Measurements from ENCODE around the gene CPT1B.
A peak's percentile ranks its signal among the peaks of the same experiment; 100 is the strongest.

CPT1B gene

GRCh38 chr22:50585781-50586180, 7.6 kb upstream of the CPT1B start:
- no peak for DNase-seq (ENCODE audit: low spot score)

GRCh38 chr22:50585238-50585637, 7.0 kb upstream of the CPT1B start:
- DNase-seq (ENCODE audit: low spot score): no peak

GRCh38 chr22:50584106-50585096, 6.2 kb upstream of the CPT1B start:
- no peak for DNase-seq (ENCODE audit: low spot score)

- DNase-seq (ENCODE audit: low spot score): no peak
Observed at GRCh38 chr22:50583294-50583861, 5.2 kb upstream of the CPT1B start.

- peak; percentile 99 for DNase-seq (ENCODE audit: low spot score)
Observed at GRCh38 chr22:50582493-50583293, 4.5 kb upstream of the CPT1B start, which contains the start of gene CHKB. Gene CHKB, minus strand, starts transcription at chr22:50582849. Its CDS starts 68 bp downstream, at chr22:50582781.

DNA sequence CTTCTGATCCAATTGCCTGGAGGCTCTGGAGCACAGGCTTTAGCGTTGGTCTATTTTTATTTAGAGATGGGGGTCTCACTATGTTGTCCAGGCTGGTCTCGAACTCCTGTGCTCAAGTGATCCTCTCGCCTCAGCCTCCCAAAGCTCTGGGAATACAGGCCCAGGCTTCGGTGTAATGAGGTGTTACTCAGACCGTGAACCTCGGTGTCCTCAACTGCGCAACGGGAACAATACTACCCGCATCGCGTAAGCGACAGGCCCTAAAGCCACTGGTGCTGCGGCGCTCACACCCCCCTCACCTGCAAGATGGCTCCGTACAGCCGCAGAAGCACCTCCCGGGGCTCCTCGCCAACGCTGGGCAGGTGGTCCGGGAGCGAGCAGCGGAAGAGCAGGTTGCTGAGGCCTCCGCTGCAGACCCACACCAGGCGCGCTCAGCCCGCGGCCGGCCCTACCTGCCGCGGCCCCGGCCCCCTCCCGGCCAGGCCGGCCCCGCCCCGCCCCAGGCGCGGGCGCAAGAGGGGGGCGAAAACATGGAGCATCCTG, 3.8 kb upstream of the CPT1B start:
- no peak for DNase-seq (ENCODE audit: low spot score)

DNA sequence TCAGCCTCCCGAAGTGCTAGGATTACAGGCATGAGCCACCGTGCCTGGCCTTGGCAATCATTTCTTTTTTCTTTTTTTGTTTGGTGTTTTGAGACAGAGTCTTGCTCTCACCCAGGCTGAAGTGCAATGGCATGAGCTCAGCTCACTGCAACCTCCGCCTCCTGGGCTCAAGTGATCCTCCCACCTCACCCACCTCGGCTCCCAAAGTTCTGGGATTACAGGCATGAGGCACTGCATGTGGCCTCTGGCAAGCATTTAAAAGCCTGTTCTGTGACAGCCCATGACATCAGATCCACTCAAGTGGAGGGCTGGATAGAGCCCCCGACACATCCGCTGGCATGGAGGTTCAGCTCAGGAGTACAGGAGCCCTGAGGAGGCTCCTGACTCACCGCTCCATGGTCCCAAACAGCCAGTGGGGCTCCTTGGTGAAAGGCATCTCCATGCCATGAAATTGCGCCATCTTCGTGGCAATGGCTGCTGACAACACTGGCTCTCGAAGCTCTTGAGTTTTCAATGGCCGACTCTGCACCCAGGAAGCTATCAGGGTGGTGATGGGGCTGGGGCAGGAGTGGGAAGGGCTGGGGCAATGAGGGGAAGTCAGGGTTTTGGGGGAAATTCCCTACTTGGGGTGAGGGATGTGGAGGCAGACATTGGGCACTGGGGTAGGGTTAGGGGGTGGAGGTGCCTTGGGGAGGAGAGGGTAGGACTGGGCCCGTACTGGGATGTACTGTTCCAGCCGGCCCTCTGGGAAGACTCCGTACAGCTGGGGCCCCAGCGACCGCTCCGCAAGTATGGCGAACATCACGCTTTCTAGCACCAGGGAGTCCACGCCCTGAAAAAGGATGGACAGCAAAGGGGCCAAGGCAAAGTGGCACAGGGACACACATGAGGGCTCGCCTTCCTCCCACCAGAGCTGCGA, 3.1 kb upstream of the CPT1B start:
- DNase-seq (ENCODE audit: low spot score): no peak

DNA sequence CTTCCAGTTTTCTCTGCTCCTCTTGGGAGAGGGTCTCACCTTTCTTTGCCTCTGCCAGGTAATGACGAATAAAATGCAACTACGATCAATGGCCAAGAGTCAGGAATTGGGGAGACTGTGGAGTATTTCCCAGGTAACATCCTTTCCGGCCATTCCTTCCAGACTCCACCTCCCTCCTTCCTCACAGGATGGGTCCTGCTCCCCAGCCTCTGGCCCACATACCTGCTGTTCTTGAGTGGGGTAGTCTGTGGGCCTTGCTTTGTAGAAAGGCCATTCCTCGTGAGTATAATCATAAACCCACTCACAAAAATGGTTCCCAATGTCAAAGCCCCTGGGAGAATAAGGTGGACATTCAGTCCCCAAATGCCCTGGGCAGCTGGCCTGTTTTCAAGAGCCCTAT, 1.5 kb upstream of the CPT1B start:
- DNase-seq (ENCODE audit: low spot score): no peak

DNA sequence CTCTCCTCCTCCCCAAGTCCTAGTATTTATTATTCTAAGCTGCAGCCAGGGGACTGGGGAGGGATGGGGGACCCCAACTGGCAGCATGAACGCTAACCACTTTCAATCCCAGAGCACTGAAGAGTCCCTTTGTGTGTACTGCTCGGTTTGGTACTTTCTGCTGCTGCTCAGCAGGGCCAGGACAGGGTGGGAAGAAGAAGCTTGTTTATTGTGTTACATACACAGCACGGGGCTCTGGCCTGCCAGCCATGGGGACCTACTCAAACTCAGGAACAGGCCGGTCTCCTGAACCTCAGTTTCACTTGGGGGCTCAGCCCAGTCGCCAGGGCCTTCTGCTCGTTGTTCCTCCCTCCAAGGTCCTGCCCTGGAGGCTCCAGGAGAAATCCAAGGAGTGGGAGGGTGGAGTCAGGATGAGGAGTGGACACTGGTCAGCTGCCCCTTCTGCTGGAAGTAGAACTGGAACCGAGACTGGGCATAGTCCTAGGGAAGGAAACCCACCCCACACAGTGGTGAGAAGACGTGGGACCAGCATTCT, 616 bp upstream of the CPT1B start:
- no peak for DNase-seq (ENCODE audit: low spot score)

- no peak for DNase-seq (ENCODE audit: low spot score)
Observed at GRCh38 chr22:50577697-50577986, 585 bp downstream of the CPT1B start.

DNA sequence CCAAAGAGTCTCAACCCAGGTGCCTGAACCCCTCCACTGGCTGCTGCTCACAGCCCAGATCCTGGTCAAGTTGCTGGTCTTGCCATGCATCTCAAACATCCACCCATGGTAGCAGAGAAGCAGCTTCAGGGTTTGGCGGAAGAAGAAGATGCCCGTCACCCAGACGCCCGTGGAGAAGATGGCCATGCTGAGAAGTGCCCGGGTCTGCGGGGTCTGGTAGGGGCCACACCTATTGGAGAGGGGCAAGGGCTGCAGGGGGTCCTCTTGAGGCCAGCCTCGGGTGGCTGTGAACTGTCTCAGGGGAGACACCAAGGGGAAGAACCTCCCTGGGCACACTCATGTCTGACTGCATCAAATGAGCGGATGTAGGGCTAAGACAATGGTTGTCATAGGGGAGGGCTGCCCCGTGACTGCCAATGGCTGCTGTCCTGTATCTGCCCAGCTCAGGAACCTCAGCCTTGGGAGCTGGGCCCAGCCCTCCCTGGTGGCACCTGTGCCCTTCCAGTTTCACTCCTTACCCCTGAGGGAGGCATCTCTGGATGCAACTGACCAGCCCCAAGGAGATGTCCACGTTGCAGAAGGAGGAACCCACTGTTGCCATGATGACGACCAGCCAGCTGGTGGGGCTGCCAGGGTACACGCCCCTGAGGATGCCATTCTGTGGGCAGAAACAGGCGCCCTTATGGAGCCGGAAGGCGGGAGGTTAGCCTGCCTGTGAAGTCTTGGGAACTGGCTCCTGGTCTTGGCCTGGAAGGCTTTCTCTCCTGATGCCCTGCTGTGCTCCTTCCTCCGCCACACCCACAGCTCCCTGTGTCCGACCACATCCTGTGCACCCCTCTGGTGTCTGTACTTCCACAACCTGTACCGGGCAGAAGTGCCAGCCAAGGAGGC, 1.2 kb downstream of the CPT1B start:
- DNase-seq (ENCODE audit: low spot score): no peak

DNA sequence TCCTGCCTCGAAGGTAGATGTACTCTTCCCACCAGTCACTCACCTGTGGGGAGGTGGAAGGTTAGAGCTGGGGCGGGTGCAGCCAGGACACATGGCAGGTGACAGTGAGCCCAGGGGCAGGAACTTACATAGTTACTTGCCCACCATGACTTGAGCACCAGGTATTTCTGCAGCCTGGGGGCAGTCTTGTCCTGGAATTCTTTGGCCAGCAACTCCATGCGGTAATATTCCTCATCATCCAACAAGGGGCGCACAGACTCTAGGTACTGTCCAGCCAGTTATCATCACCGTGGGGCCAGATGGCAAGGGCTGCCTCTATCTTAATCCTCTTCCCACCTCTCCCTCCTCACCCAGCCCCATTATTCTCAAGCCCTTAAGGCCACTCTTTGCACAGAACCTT, 2.2 kb downstream of the CPT1B start:
- DNase-seq (ENCODE audit: low spot score): no peak

DNA sequence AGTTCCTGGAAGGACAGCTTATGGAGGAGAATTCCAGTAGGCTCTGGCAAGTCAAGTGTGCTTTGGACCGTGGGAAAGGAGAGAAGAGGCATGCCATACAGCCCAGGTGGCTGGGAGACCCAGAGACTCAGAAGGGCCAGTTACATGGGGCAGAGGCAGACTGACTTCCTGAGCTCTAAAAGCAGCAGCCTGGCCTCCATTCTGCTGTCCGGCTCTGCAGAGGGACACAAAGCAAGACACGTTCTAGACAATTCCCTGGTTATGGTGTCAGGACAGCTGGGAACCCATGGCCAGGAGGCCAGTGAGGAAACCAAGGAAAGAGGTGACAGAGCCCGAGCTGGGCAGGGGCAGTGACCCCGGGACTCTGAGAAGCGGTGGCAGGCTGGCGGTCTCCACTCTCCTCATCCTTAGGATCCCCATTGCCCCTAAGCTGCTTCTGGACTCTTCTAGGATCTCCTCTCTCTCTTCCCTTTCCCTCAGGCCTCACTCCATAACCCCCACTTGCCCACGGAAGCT, 2.7 kb downstream of the CPT1B start:
- DNase-seq (ENCODE audit: low spot score): no peak

GRCh38 chr22:50574383-50574755, 3.9 kb downstream of the CPT1B start:
- no peak for DNase-seq (ENCODE audit: low spot score)

DNA sequence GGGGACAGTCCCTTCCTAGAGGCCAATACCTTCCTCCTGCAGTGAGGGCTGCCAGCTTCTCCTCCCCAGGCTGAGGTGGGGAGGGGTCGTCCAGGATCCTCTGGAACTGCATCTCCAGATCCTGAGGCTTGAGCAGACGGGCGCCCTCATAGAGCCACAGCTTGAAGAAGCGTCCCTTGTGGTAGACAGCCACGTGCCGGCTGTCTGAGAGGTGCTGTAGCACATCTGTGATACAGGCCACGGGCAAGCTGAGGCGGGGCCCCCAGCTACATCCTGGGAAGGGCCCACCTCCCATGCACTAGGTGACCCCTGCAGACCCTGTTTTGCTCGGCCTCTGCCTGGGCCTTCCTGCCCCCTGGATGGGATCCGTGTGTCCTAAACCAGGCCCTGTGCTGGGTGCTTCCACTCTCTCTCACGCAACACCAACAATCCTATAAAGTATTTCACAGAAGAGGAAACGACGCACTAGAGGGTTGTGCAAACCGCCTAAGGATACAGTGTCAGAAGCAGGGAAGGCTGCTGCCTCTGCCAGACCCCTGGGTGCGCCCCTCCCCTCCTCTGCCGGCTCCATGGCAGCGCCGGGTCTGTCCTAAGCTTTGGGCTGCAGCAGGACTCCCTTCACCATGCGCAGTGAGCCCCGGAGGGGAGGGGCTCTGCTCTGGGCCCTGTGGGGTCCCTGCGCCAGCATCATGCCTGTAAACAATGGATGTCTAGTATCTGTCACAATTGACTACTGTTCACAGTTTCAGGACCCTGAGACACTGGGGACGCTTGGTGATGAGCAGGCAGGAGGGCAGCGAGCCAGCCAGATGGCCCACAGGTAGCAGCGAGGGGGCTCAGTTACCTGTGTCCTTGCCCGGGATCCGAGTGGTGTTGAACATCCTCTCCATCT, 4.5 kb downstream of the CPT1B start:
- no peak for DNase-seq (ENCODE audit: low spot score)

- DNase-seq (ENCODE audit: low spot score): no peak
Observed at GRCh38 chr22:50572965-50573364, 5.3 kb downstream of the CPT1B start.

DNA sequence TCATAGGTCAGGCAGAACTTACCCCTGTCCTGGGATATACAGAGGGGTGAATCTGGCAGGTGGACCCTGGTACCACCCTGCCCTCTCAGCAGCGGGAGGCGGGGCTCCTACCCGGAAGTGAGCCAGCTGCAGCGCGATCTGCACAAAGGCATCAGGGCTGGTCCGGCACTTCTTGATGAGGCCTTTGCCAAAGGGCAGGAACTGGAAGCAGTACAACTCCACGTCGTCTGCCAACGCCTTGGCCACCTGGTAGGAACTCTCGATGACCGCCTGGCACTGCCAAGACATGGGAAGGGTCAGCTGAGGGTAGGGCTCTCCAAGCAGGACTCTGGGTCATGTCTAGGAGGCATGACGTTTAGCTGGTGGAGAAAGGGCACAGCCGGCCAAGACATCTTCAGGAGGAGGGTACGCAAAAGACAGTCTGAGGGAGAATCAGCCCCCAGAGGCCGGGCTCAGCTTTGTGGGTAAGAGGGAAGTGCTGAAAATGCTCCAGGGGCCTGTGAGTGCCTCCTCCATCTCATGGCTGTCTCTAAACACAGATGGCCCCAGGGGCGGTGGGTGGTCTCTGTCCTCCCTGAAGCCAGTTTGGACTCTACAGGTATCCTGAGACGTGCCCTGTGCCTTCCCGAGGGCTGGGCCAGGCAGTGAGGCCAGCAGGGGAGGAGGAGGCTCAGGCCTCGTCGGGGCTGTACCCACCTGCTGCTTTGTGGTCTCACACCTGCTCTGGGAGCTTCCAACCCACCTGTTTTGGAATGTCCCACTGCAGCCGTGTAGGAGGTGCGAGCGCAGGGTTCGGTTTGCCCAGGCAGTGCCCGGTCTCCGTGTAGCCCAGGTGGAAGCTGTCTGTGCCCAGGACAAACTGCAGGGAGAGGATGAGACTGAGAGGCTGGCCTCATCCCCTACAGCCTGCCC, 6.7 kb downstream of the CPT1B start:
- no peak for DNase-seq (ENCODE audit: low spot score)

- DNase-seq (ENCODE audit: low spot score): no peak
Observed at GRCh38 chr22:50570861-50571260, 7.4 kb downstream of the CPT1B start.
